H1 (cell line): Measurements from ENCODE around the gene NIPAL3. TPM values are rescaled to one million over a fixed set of nuclear protein-coding genes. Genes with fewer than 3 reads are reported as not detected.

Experiments
- CTCF ChIA-PET: fragments of 300-600 bp; sonication (Branson Sonifier 250); formaldehyde crosslinking; loops from one replicate; lab custom pipeline; 2021; ENCODE audit not compliant: partially characterized antibody; lab: Charles Lee
- POLR2A ChIA-PET: fragments of 300-600 bp; sonication (Branson Sonifier 250); formaldehyde crosslinking; loops from one replicate; lab custom pipeline; 2021; ENCODE audit warnings: inconsistent platforms; ENCODE audit not compliant: partially characterized antibody; lab: Charles Lee
- DNase-seq, 2 experiments: peaks; one replicate each; pipeline versions ENCODE4 v3.0.0 to v3.0.0-alpha.2; 2010 to 2022; ENCODE audit warnings: low spot score in 2 of 2, low read depth in 1 of 2, mixed read lengths in 1 of 2
- FAIRE-seq: peaks from 2 replicates; lab custom pipeline; 2011; peaks lifted over from hg19 to GRCh38; lab: Jason Lieb, UNC
- H2AFZ ChIP-seq: 2 replicates; pipeline ENCODE4 v1.8.1; 2012; ENCODE audit warnings: low read length, inconsistent platforms
- H2AK5ac ChIP-seq: 2 replicates; pipeline ENCODE4 v1.6.1; 2013; ENCODE audit warnings: low read depth, low read length
- H2BK120ac ChIP-seq: replicated peaks from 2 replicates; pipeline ENCODE3; 2013; ENCODE audit warnings: low read depth, low read length, inconsistent platforms
- H2BK12ac ChIP-seq: 2 replicates; pipeline ENCODE4 v1.6.1; 2013; ENCODE audit warnings: low read depth, low read length
- H2BK15ac ChIP-seq: 2 replicates; pipeline ENCODE4 v1.6.1; 2013; ENCODE audit warnings: low read length
- H2BK20ac ChIP-seq: 2 replicates; pipeline ENCODE4 v1.6.1; 2013; ENCODE audit warnings: low read length
- H2BK5ac ChIP-seq: 2 replicates; pipeline ENCODE4 v1.6.1; 2013; ENCODE audit warnings: low read depth, low read length
- H3K14ac ChIP-seq: 2 replicates; pipeline ENCODE4 v1.6.1; 2013; ENCODE audit warnings: inconsistent platforms; ENCODE audit not compliant: insufficient read length
- H3K18ac ChIP-seq: 2 replicates; pipeline ENCODE4 v1.6.1; 2013; ENCODE audit warnings: low read length; ENCODE audit errors: extremely low read depth
- H3K23ac ChIP-seq: 2 replicates; pipeline ENCODE4 v1.6.1; 2013; ENCODE audit warnings: inconsistent platforms; ENCODE audit not compliant: insufficient read length
- H3K23me2 ChIP-seq: 2 replicates; pipeline ENCODE4 v1.6.1; 2013; ENCODE audit warnings: low read depth, low read length
- H3K27ac ChIP-seq: 2 replicates; pipeline ENCODE4 v1.6.1; 2011; ENCODE audit warnings: low read depth, low read length, inconsistent platforms
- H3K27me3 ChIP-seq, 4 experiments: replicated peaks in 1 of 4; 1 replicate in 1 of 4; 2 replicates in 3 of 4; pipeline versions ENCODE4 v1.6.1 to v1.8.1; 2011 to 2013; ENCODE audit warnings: low read length in 3 of 4, mild to moderate bottlenecking in 3 of 4, inconsistent platforms in 2 of 4, mixed read lengths in 2 of 4, moderate library complexity in 1 of 4; ENCODE audit not compliant: control insufficient read depth in 3 of 4, insufficient read depth in 3 of 4; ENCODE audit errors: extremely low read depth in 1 of 4
- H3K36me3 ChIP-seq, 4 experiments: 2 replicates each; pipeline versions ENCODE4 v1.6.1 to v1.8.1; 2011 to 2013; ENCODE audit warnings: mild to moderate bottlenecking in 4 of 4, low read length in 3 of 4, moderate library complexity in 2 of 4, control low read depth in 1 of 4, inconsistent platforms in 1 of 4; ENCODE audit not compliant: insufficient read depth in 4 of 4, control insufficient read depth in 2 of 4
- H3K4ac ChIP-seq: replicated peaks from 2 replicates; pipeline ENCODE3; 2013; ENCODE audit warnings: low read length, low read depth, mixed read lengths, inconsistent platforms; ENCODE audit not compliant: insufficient read length
- H3K4me1 ChIP-seq, 4 experiments: replicated peaks in 1 of 4; 1 replicate in 1 of 4; 2 replicates in 3 of 4; pipeline versions ENCODE4 v1.6.1 to v1.8.1; 2011 to 2013; ENCODE audit warnings: low read length in 3 of 4, inconsistent platforms in 2 of 4, mixed read lengths in 1 of 4; ENCODE audit not compliant: insufficient read depth in 4 of 4, control insufficient read depth in 3 of 4
- H3K4me2 ChIP-seq, 2 experiments: 2 replicates each; pipeline versions ENCODE4 v1.6.1 to v1.8.1; 2011 to 2013; ENCODE audit warnings: low read depth in 2 of 2, low read length in 2 of 2, control low read depth in 1 of 2, inconsistent platforms in 1 of 2, mild to moderate bottlenecking in 1 of 2; ENCODE audit not compliant: insufficient read depth in 1 of 2
- H3K4me3 ChIP-seq, 4 experiments: fragments of 200-600, 300-600 bp in 1 of 4; sonication (generic), shearing (Covaris generic), sonication (Bioruptor Twin) in 1 of 4; 2 replicates each; pipeline versions ENCODE4 v1.5.1 to v1.8.1; 2011 to 2016; ENCODE audit warnings: low read length in 4 of 4, low read depth in 3 of 4, control low read depth in 2 of 4, inconsistent platforms in 2 of 4, mild to moderate bottlenecking in 2 of 4, mixed read lengths in 1 of 4, moderate library complexity in 1 of 4; ENCODE audit not compliant: insufficient read depth in 2 of 4; ENCODE audit errors: extremely low read depth in 1 of 4
- H3K56ac ChIP-seq: replicated peaks from 2 replicates; pipeline ENCODE3; 2013; ENCODE audit warnings: low read depth, mild to moderate bottlenecking, mixed read lengths, low read length, inconsistent platforms; ENCODE audit not compliant: insufficient read length
- H3K79me1 ChIP-seq: 2 replicates; pipeline ENCODE4 v1.6.1; 2013; ENCODE audit warnings: low read depth, low read length, control low read depth
- H3K79me2 ChIP-seq, 2 experiments: 2 replicates each; pipeline versions ENCODE4 v1.6.1 to v1.8.1; 2012 to 2013; ENCODE audit warnings: low read length in 2 of 2, mild to moderate bottlenecking in 2 of 2, inconsistent platforms in 1 of 2; ENCODE audit not compliant: insufficient read depth in 2 of 2, control insufficient read depth in 1 of 2
- H3K9ac ChIP-seq, 4 experiments: replicated peaks in 1 of 4; 1 replicate in 1 of 4; 2 replicates in 3 of 4; pipeline versions ENCODE4 v1.6.1 to v1.8.1; 2011 to 2013; ENCODE audit warnings: low read depth in 3 of 4, low read length in 3 of 4, control low read depth in 2 of 4, mild to moderate bottlenecking in 2 of 4, moderate library complexity in 2 of 4, inconsistent platforms in 1 of 4; ENCODE audit errors: extremely low read depth in 1 of 4
- H3K9me3 ChIP-seq, 2 experiments: 2 replicates each; pipeline versions ENCODE4 v1.6.1 to v1.8.1; 2012 to 2013; ENCODE audit warnings: mild to moderate bottlenecking in 2 of 2, moderate library complexity in 2 of 2, control low read depth in 1 of 2, inconsistent platforms in 1 of 2, low read depth in 1 of 2, low read length in 1 of 2, mixed read lengths in 1 of 2; ENCODE audit not compliant: insufficient read depth in 2 of 2
- H4K20me1 ChIP-seq, 2 experiments: replicated peaks in 1 of 2; 2 replicates each; pipeline versions ENCODE3 to v1.8.1; 2011 to 2013; ENCODE audit warnings: inconsistent platforms in 2 of 2, low read length in 2 of 2, mild to moderate bottlenecking in 1 of 2; ENCODE audit not compliant: insufficient read depth in 2 of 2, control insufficient read depth in 1 of 2
- H4K5ac ChIP-seq: 2 replicates; pipeline ENCODE4 v1.6.1; 2013; ENCODE audit warnings: low read length, low read depth, mixed read lengths, inconsistent platforms; ENCODE audit not compliant: insufficient read length
- H4K8ac ChIP-seq: 2 replicates; pipeline ENCODE4 v1.8.0; 2013; ENCODE audit warnings: mild to moderate bottlenecking, moderate library complexity, low read length, inconsistent platforms; ENCODE audit not compliant: insufficient read depth; ENCODE audit errors: extremely low read depth
- H4K91ac ChIP-seq: replicated peaks from 2 replicates; pipeline ENCODE3; 2013; ENCODE audit warnings: low read length, mixed read lengths, inconsistent platforms; ENCODE audit not compliant: insufficient read length
- BCL11A ChIP-seq, 2 experiments: IDR thresholded peaks; one replicate each; pipeline ENCODE4 v1.6.1; 2011; ENCODE audit warnings: low read depth in 2 of 2, low read length in 2 of 2, mild to moderate bottlenecking in 2 of 2
- CEBPB ChIP-seq: IDR thresholded peaks from 2 replicates; pipeline ENCODE4 v1.6.1; 2012; ENCODE audit warnings: low read depth, low read length
- CTBP2 ChIP-seq: IDR thresholded peaks from 2 replicates; pipeline ENCODE4 v1.7.0; 2011; ENCODE audit warnings: borderline replicate concordance, mild to moderate bottlenecking, moderate library complexity, mixed read lengths, low read length; ENCODE audit not compliant: insufficient read depth, insufficient read length
- FOSL1 ChIP-seq: IDR thresholded peaks from 2 replicates; pipeline ENCODE4 v1.6.1; 2011; ENCODE audit warnings: mild to moderate bottlenecking, low read depth, low read length, moderate library complexity; ENCODE audit not compliant: insufficient read depth
- JUND ChIP-seq: IDR thresholded peaks from 2 replicates; pipeline ENCODE4 v1.6.1; 2011; ENCODE audit warnings: mild to moderate bottlenecking, improper control_type of control experiment, low read length
- KDM4A ChIP-seq: IDR thresholded peaks from one replicate; pipeline ENCODE4 v1.7.1; 2012; ENCODE audit warnings: low read depth, mild to moderate bottlenecking, moderate library complexity, low read length, inconsistent platforms; ENCODE audit not compliant: severe bottlenecking
- KDM5A ChIP-seq: fragments of 200-600 bp; IDR thresholded peaks from 2 replicates; pipeline ENCODE4 v1.7.1; 2012; ENCODE audit warnings: mild to moderate bottlenecking, low read length, inconsistent platforms, mixed read lengths
- PHF8 ChIP-seq: fragments of 200-600 bp; sonication (generic); conservative IDR thresholded peaks from 2 replicates; pipeline ENCODE4 v1.7.1; 2012; ENCODE audit warnings: low read depth, mild to moderate bottlenecking, inconsistent platforms, low read length, moderate library complexity
- POLR2AphosphoS5 ChIP-seq: IDR thresholded peaks from 2 replicates; pipeline ENCODE4 v1.6.1; 2011; ENCODE audit warnings: low read depth, low read length
- RAD21 ChIP-seq, 2 experiments: IDR thresholded peaks in 1 of 2; conservative IDR thresholded peaks in 1 of 2; 2 replicates each; pipeline ENCODE4 v1.6.1; 2011; ENCODE audit warnings: low read depth in 2 of 2, low read length in 2 of 2, improper control_type of control experiment in 1 of 2, inconsistent platforms in 1 of 2, mild to moderate bottlenecking in 1 of 2, moderate library complexity in 1 of 2
- SIRT6 ChIP-seq: IDR thresholded peaks from one replicate; pipeline ENCODE4 v1.7.1; 2012; ENCODE audit warnings: low read length, inconsistent platforms
- YY1 ChIP-seq: IDR thresholded peaks from 2 replicates; pipeline ENCODE4 v1.6.1; 2011; ENCODE audit warnings: low read depth, mild to moderate bottlenecking, low read length
- WGBS, 2 experiments: shearing (Covaris generic) in 1 of 2; methylation state at CpG; one replicate each; pipeline versions ENCODE4 v1.1.6 to v1.1.7; 2013 to 2015; ENCODE audit warnings: low lambda C conversion rate in 2 of 2, mixed read lengths in 2 of 2, inconsistent platforms in 1 of 2, low coverage in 1 of 2, missing lambda C conversion rate in 1 of 2; ENCODE audit not compliant: insufficient replicate concordance in 2 of 2, insufficient coverage in 1 of 2, insufficient read length in 1 of 2; ENCODE audit errors: extremely low coverage in 1 of 2, missing lambda C conversion rate in 1 of 2; 5-methylcytosine and 5-hydroxymethylcytosine counted together
- polyA plus RNA-seq, 7 experiments: library from polyadenylated mRNA; depleted of rRNA in 3 of 7; stranded (reverse) in 5 of 7; unstranded in 2 of 7; fragments of >200 nt in 5 of 7; fragments of 200-250 nt in 2 of 7; gene quantifications; 1 replicate in 5 of 7; 2 replicates in 1 of 7; 4 replicates in 1 of 7; pipeline versions ENCODE4 v1.2.1 to v1.2.3, GENCODE V29; 2011 to 2013; ENCODE audit warnings: missing spikeins in 2 of 7, mixed read lengths in 2 of 7
- total RNA-seq: library from RNA; stranded (reverse); fragmentation: NEBNext Ultra II Directional; extraction: Animal tissue kit (Norgen Biotek cat#: 25700); gene quantifications from 2 replicates; pipeline ENCODE4 v1.2.1, GENCODE V29; 2021
- TF ChIP-seq, protein P1 (sequence below): IDR thresholded peaks from 2 replicates; pipeline ENCODE4 v1.6.1; 2011; ENCODE audit warnings: low read length, improper control_type of control experiment

NIPAL3 gene
- total and polyA plus RNA-seq, 2 of the 8 experiments (the other 6 are each of a cell fraction or from before 2014, with no cell fraction given), result 8.8 to 11.0 TPM

DNA sequence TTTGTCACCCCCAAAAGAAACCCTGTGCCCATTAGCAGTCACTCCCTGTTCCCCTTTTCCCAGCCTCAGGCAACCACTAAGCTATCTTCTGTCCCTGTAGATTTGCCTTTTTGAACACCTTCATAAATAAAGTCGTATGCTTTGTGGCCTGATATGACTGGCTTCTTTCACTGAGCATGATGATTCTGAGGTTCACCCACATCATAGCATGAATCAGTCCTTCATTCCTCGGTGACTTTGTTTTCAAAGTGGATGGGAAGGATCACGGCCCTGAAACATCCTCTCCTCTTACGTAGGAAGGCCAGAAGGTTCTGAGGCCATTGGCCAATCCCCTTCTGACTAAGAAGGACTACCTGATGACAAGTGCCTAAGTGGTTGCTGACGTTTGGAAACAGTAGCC lies 39.1 kb downstream of the NIPAL3 start:
- H4K8ac ChIP-seq, result no peak overlapping the region
- no peak overlapping the region for H3K4ac ChIP-seq
- no peaks in the 10 kb centered on the region for H4K20me1 ChIP-seq
- no peak overlapping the region for H2BK12ac ChIP-seq
- no peaks in the 10 kb centered on the region for H3K27me3 ChIP-seq
- WGBS, 2 experiments, result 91% methylated on average over 5 of the region's 5 CpGs; no CpG with 5 or more reads in 1 of the 2 experiments
- H2BK15ac ChIP-seq, result no peak overlapping the region
- no peaks in the 10 kb centered on the region; a peak in 1 of 4 replicates for H3K9me3 ChIP-seq
- no peak overlapping the region for H4K91ac ChIP-seq
- H2BK20ac ChIP-seq, result no peak overlapping the region
- no peak overlapping the region for H3K4me3 ChIP-seq
- no peak overlapping the region for H3K23ac ChIP-seq
- no peak overlapping the region for H3K4me2 ChIP-seq
- no peaks in the 10 kb centered on the region for H3K79me2 ChIP-seq
- H3K79me1 ChIP-seq, result peaks cover 2% of the 10 kb centered on the region; the same call in 1 of the 2 replicates
- DNase-seq (no peak), FAIRE-seq (no peak)
- H4K5ac ChIP-seq, result no peak overlapping the region
- no peak overlapping the region for H3K14ac ChIP-seq
- H2BK120ac ChIP-seq, result no peak overlapping the region
- H3K36me3 ChIP-seq, result no peaks in the 10 kb centered on the region
- CTCF ChIA-PET, result interaction anchor here (0.9 to 1.4 kb wide), 5 partner anchors 10 to 256 kb away, joined by 3 to 6 read pairs (median 4); no protein-coding TSS in a partner anchor
- no peak overlapping the region for H2AK5ac ChIP-seq
- no peak overlapping the region for H2AFZ ChIP-seq
- no peaks in the 10 kb centered on the region for H3K4me1 ChIP-seq
- H3K23me2 ChIP-seq, result no peaks in the 10 kb centered on the region
- no peak overlapping the region for H3K56ac ChIP-seq
- no peak overlapping the region for H3K27ac ChIP-seq
- H3K18ac ChIP-seq, result no peak overlapping the region
- no peak overlapping the region for H2BK5ac ChIP-seq
- POLR2A ChIA-PET, result interaction anchor here (0.6 to 1.4 kb wide), 2 partner anchors 11 to 120 kb away, joined by 3 to 4 read pairs; no protein-coding TSS in a partner anchor
- H3K9ac ChIP-seq, result no peak overlapping the region
- TF ChIP-seq CEBPB, result no peak
- no peak for TF ChIP-seq FOSL1
- TF ChIP-seq PHF8, result no peak
- TF ChIP-seq YY1, result no peak
- TF ChIP-seq BCL11A (IDR thresholded peaks at IDR 0.05; ENCODE audit: low read depth in 2 of 2, low read length in 2 of 2), result no peak
- no peak for TF ChIP-seq RAD21 (IDR thresholded peaks at IDR 0.05 in 1 of 2, conservative IDR thresholded peaks at IDR 0.05 in 1 of 2; ENCODE audit: low read depth in 2 of 2, low read length in 2 of 2)
- TF ChIP-seq CTBP2, result no peak
- no peak for TF ChIP-seq JUND
- TF ChIP-seq KDM4A, result no peak
- no peak for TF ChIP-seq POLR2AphosphoS5
- no peak for TF ChIP-seq KDM5A
- TF ChIP-seq SIRT6, result no peak
- TF ChIP-seq, protein P1, sequence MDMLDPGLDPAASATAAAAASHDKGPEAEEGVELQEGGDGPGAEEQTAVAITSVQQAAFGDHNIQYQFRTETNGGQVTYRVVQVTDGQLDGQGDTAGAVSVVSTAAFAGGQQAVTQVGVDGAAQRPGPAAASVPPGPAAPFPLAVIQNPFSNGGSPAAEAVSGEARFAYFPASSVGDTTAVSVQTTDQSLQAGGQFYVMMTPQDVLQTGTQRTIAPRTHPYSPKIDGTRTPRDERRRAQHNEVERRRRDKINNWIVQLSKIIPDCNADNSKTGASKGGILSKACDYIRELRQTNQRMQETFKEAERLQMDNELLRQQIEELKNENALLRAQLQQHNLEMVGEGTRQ, result no peak
